RWPE2 (cell line): Measurements from ENCODE around the gene RPS28.
A peak's percentile ranks its signal among the peaks of the same experiment; 100 is the strongest.
"Not testable (repeated sequence)": the region's sequence is repeated elsewhere in the genome, so short reads cannot be mapped to it uniquely, and the experiment has no call there.

Experiments used
- ATAC-seq: fragments of 200-7000 bp; cut with Tn5 transposase; 3 replicates; pipeline ENCODE4 v1.9.1; 2021; ENCODE audit warnings: low read depth
- DNase-seq: peaks from one replicate; pipeline ENCODE4 v3.0.0-alpha.2; 2020; ENCODE audit warnings: low spot score
- H3K27ac ChIP-seq: fragments of 450-650 bp; 2 replicates; pipeline ENCODE4 v1.5.1; 2017; ENCODE audit warnings: mild to moderate bottlenecking; ENCODE audit not compliant: poor library complexity, severe bottlenecking
- H3K27me3 ChIP-seq: fragments of 250-450 bp; sonication (Bioruptor Pico); 2 replicates; pipeline ENCODE4 v1.5.1; 2021; ENCODE audit warnings: mild to moderate bottlenecking, moderate library complexity; ENCODE audit not compliant: insufficient read depth, poor library complexity, severe bottlenecking
- H3K36me3 ChIP-seq: fragments of 250-450 bp; sonication (Bioruptor Pico); 2 replicates; pipeline ENCODE4 v1.5.1; 2020; ENCODE audit warnings: low read depth, mild to moderate bottlenecking, moderate library complexity
- H3K4me1 ChIP-seq: fragments of 250-450 bp; sonication (Bioruptor Pico); 2 replicates; pipeline ENCODE4 v1.5.1; 2021; ENCODE audit warnings: mild to moderate bottlenecking, moderate library complexity; ENCODE audit not compliant: insufficient read depth, poor library complexity, severe bottlenecking
- H3K4me3 ChIP-seq: fragments of 250-450 bp; sonication (Bioruptor Pico); 2 replicates; pipeline ENCODE4 v1.5.1; 2021; ENCODE audit warnings: mild to moderate bottlenecking, moderate library complexity; ENCODE audit not compliant: severe bottlenecking
- H3K9me3 ChIP-seq: fragments of 250-450 bp; sonication (Bioruptor Pico); 2 replicates; pipeline ENCODE4 v1.5.1; 2021; ENCODE audit warnings: mild to moderate bottlenecking, moderate library complexity; ENCODE audit not compliant: severe bottlenecking
- CTCF ChIP-seq: fragments of 450-650 bp; IDR thresholded peaks from one replicate; pipeline ENCODE4 v1.5.1; 2017; ENCODE audit warnings: mild to moderate bottlenecking, moderate library complexity; ENCODE audit not compliant: poor library complexity, severe bottlenecking

The RPS28 gene

GRCh38 chr19:8307965-8308866, 13.1 kb upstream of the RPS28 start, which contains the start of gene CD320:
Gene CD320 (minus strand): TSS chr19:8308358. CDS start chr19:8308290, 68 bp downstream.
- Histone ChIP-seq H3K36me3 (peaks cover 25% of the 10 kb centered on the region), H3K9me3 (no peaks in the 10 kb centered on the region), H3K4me3 (peak within 1 kb of the TSS; percentile 57)

DNA sequence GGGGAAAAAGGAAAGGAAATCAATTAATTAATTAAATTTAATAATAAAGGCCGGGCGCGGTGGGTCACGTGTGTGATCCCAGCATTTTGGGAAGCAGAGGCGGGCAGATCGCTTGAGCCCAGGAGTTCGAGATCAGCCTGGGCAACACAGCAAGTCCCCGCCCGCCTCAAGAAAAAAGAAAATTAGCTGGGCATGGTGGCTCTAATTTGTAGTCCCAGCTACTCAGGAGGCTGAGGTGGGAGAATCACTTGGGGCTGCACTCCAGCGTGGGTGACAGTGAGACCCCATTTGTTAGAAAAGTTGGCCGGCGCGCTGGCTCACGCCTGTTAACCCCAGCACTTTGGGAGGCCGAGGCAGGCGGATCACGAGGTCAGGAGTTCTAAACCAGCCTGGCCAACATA, 12.4 kb upstream of the RPS28 start:
- no peak for TF ChIP-seq CTCF
- DNase-seq (peak; percentile 16), ATAC-seq (no peak)
- Histone ChIP-seq H3K27ac (peak overlapping the region; percentile 30), H3K4me3 (no peak overlapping the region), H3K9me3 (no peaks in the 10 kb centered on the region), H3K4me1 (peaks cover 3% of the 10 kb centered on the region), H3K27me3 (no peaks in the 10 kb centered on the region), H3K36me3 (peaks cover 31% of the 10 kb centered on the region)

More at GRCh38 chr19:8307965-8308866, 13.1 kb upstream of the RPS28 start, which contains the start of gene CD320:
- Histone ChIP-seq H3K27me3 (no peaks in the 10 kb centered on the region), H3K4me1 (peaks cover 3% of the 10 kb centered on the region), H3K27ac (peak within 1 kb of the TSS; percentile 30)
- no peak for TF ChIP-seq CTCF
- DNase-seq (peak; percentile 85), ATAC-seq (peak; percentile 87)

GRCh38 chr19:8310342-8311055, 10.8 kb upstream of the RPS28 start:
- Histone ChIP-seq H3K4me1 (peaks cover 3% of the 10 kb centered on the region), H3K27me3 (no peaks in the 10 kb centered on the region), H3K9me3 (no peaks in the 10 kb centered on the region), H3K4me3 (no peak overlapping the region), H3K27ac (no peak overlapping the region), H3K36me3 (peaks cover 47% of the 10 kb centered on the region)
- ATAC-seq (no peak), DNase-seq (peak; percentile 13)
- no peak for TF ChIP-seq CTCF

- ATAC-seq (no peak), DNase-seq (peak; percentile 33)
- Histone ChIP-seq H3K27ac (no peak overlapping the region), H3K4me1 (peaks cover 2% of the 10 kb centered on the region), H3K36me3 (peaks cover 57% of the 10 kb centered on the region), H3K9me3 (no peaks in the 10 kb centered on the region), H3K27me3 (no peaks in the 10 kb centered on the region), H3K4me3 (no peak overlapping the region)
- TF ChIP-seq CTCF: no peak
Measured at GRCh38 chr19:8311461-8312260, 9.6 kb upstream of the RPS28 start.

DNA sequence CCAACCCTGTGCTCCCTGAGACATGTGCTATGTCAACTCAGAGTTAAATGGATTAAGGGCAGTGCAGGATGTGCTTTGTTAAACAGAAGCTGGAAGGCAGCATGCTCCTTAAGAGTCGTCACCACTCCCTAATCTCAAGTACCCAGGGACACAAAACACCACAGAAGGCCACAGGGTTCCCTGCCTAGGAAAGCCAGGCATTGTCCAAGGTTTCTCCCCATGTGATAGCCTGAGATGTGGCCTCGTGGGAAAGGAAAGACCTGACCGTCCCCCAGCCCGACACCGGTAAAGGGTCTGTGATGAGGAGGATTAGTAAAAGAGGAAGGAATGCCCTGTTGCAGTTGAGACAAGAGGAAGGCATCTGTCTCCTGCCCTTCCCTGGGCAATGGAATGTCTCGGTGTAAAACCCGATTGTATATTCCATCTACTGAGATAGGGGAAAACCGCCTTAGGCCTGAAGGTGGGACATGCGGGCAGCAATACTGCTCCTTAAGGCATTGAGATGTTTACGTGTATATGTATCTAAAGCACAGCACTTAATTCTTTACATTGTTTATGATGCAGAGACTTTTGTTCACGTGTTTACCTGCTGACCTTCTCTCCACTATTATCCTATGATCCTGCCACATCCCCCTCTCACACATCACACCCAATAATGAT, 6.2 kb upstream of the RPS28 start:
- not testable (repeated sequence) for H3K27ac ChIP-seq, H3K27me3 ChIP-seq, H3K9me3 ChIP-seq, H3K4me1 ChIP-seq, H3K4me3 ChIP-seq, ATAC-seq
- peaks cover 63% of the 10 kb centered on the region for H3K36me3 ChIP-seq
- DNase-seq: peak; percentile 7
